Hepatocyte (in vitro differentiated cells): ENCODE data around the gene PMEPA1. TPM values are rescaled to one million over a fixed set of nuclear protein-coding genes. Genes with fewer than 3 reads are reported as not detected.

ENCODE experiments used
- DNase-seq: peaks from one replicate; pipeline ENCODE4 v3.0.0-alpha.2; 2016; ENCODE audit warnings: low spot score
- H2AFZ ChIP-seq: fragments of 200-600 bp; sonication (generic); 2 replicates; pipeline ENCODE4 v1.6.0; 2016; ENCODE audit warnings: antibody characterized with exemption, mild to moderate bottlenecking
- H3K27ac ChIP-seq: fragments of 200-600 bp; sonication (generic); 2 replicates; pipeline ENCODE4 v1.5.1; 2016; ENCODE audit warnings: mild to moderate bottlenecking
- H3K27me3 ChIP-seq: fragments of 200-600 bp; sonication (generic); 2 replicates; pipeline ENCODE4 v1.6.1; 2016
- H3K36me3 ChIP-seq: fragments of 200-600 bp; sonication (generic); replicated peaks from 2 replicates; pipeline ENCODE4 v1.5.1; 2016; ENCODE audit warnings: low read depth; ENCODE audit not compliant: insufficient read depth
- H3K4me1 ChIP-seq: fragments of 200-600 bp; sonication (generic); 2 replicates; pipeline ENCODE4 v1.5.1; 2016; ENCODE audit warnings: mild to moderate bottlenecking, moderate library complexity; ENCODE audit not compliant: insufficient read depth
- H3K4me2 ChIP-seq: fragments of 200-600 bp; sonication (generic); 2 replicates; pipeline ENCODE4 v1.6.0; 2016
- H3K4me3 ChIP-seq: fragments of 200-600 bp; sonication (generic); 2 replicates; pipeline ENCODE4 v1.5.1; 2016; ENCODE audit warnings: mild to moderate bottlenecking
- H3K79me2 ChIP-seq: fragments of 200-600 bp; sonication (generic); 2 replicates; pipeline ENCODE4 v1.6.0; 2017; ENCODE audit warnings: mild to moderate bottlenecking
- H3K9me2 ChIP-seq: fragments of 200-600 bp; sonication (generic); replicated peaks from 2 replicates; pipeline ENCODE4 v1.6.0; 2017; ENCODE audit warnings: mild to moderate bottlenecking; ENCODE audit not compliant: insufficient read depth
- H3K9me3 ChIP-seq: fragments of 200-600 bp; sonication (generic); 2 replicates; pipeline ENCODE4 v1.5.1; 2016; ENCODE audit warnings: low read depth, mild to moderate bottlenecking
- H4K20me1 ChIP-seq: fragments of 200-600 bp; sonication (generic); 2 replicates; pipeline ENCODE4 v1.6.0; 2016; ENCODE audit warnings: mild to moderate bottlenecking; ENCODE audit not compliant: insufficient read depth, poor library complexity, severe bottlenecking
- CTCF ChIP-seq: fragments of 200-600 bp; sonication (generic); IDR thresholded peaks from 2 replicates; pipeline ENCODE4 v1.5.1; 2016; ENCODE audit warnings: antibody characterized with exemption, mild to moderate bottlenecking; ENCODE audit not compliant: poor library complexity
- EZH2 ChIP-seq: fragments of 200-600 bp; sonication (generic); IDR thresholded peaks from 2 replicates; pipeline ENCODE4 v1.6.1; 2016; ENCODE audit warnings: antibody characterized with exemption, mild to moderate bottlenecking, borderline replicate concordance
- EZH2phosphoT487 ChIP-seq: fragments of 200-600 bp; sonication (generic); IDR thresholded peaks from one replicate; pipeline ENCODE4 v1.6.1; 2018; ENCODE audit warnings: antibody characterized with exemption, mild to moderate bottlenecking, low read depth, moderate library complexity; ENCODE audit not compliant: unreplicated experiment, severe bottlenecking
- WGBS: methylation state at CpG from one replicate; pipeline ENCODE4 v1.1.6; 2016; ENCODE audit warnings: low lambda C conversion rate; ENCODE audit errors: missing lambda C conversion rate; 5-methylcytosine and 5-hydroxymethylcytosine counted together
- polyA plus RNA-seq: library from polyadenylated mRNA; unstranded; fragments of >200 nt; fragmentation: Nextera tagmentation; extraction: Ambion mirVana; gene quantifications from 2 replicates; pipeline ENCODE4 v1.2.1, GENCODE V29; 2016
- total RNA-seq: library from RNA; depleted of rRNA; stranded (reverse); fragments of >200 nt; gene quantifications from 2 replicates; pipeline ENCODE4 v1.2.3, GENCODE V29; 2014

The PMEPA1 gene
- total and polyA plus RNA-seq, 2 experiments from 2014 or later = 6.8 to 40.3 TPM

GRCh38 chr20:57660181-57660921, 49.5 kb downstream of the PMEPA1 start:
- no peaks in the 10 kb centered on the region for H3K4me1 ChIP-seq
- no peaks in the 10 kb centered on the region for H3K27me3 ChIP-seq
- no peak overlapping the region for H2AFZ ChIP-seq
- no peaks in the 10 kb centered on the region for H3K9me2 ChIP-seq
- H3K27ac ChIP-seq = no peak overlapping the region
- no peaks in the 10 kb centered on the region for H3K9me3 ChIP-seq
- WGBS = 93% methylated on average over 13 of the region's 13 CpGs
- no peaks in the 10 kb centered on the region for H3K36me3 ChIP-seq
- peaks cover 5% of the 10 kb centered on the region for H3K79me2 ChIP-seq
- peaks cover 14% of the 10 kb centered on the region for H4K20me1 ChIP-seq
- TF ChIP-seq EZH2 (no peak), EZH2phosphoT487 (no peak), CTCF (no peak)
- no peak overlapping the region for H3K4me2 ChIP-seq
- no peak overlapping the region for H3K4me3 ChIP-seq
- DNase-seq = no peak

- no peak overlapping the region for H3K4me2 ChIP-seq
- H3K27ac ChIP-seq = no peak overlapping the region
- no peak for DNase-seq
- no peak overlapping the region for H2AFZ ChIP-seq
- H3K36me3 ChIP-seq = no peaks in the 10 kb centered on the region
- no peaks in the 10 kb centered on the region for H3K9me2 ChIP-seq
- WGBS = 90% methylated on average over 24 of the region's 24 CpGs
- peaks cover 8% of the 10 kb centered on the region for H4K20me1 ChIP-seq
- no peaks in the 10 kb centered on the region for H3K4me1 ChIP-seq
- no peaks in the 10 kb centered on the region for H3K9me3 ChIP-seq
- TF ChIP-seq EZH2phosphoT487 (no peak), CTCF (no peak), EZH2 (no peak)
- no peak overlapping the region for H3K4me3 ChIP-seq
- peaks cover under 1% of the 10 kb centered on the region for H3K79me2 ChIP-seq
- no peaks in the 10 kb centered on the region for H3K27me3 ChIP-seq
Measured at GRCh38 chr20:57659517-57660180, 50.2 kb downstream of the PMEPA1 start.

GRCh38 chr20:57658833-57659516, 50.8 kb downstream of the PMEPA1 start:
- no peak overlapping the region for H3K4me3 ChIP-seq
- H3K4me2 ChIP-seq = no peak overlapping the region
- no peak overlapping the region for H2AFZ ChIP-seq
- H3K36me3 ChIP-seq = no peaks in the 10 kb centered on the region
- no peak for TF ChIP-seq EZH2phosphoT487
- no peak for TF ChIP-seq CTCF
- no peak for TF ChIP-seq EZH2
- H3K27ac ChIP-seq = no peak overlapping the region
- 90% methylated on average over 25 of the region's 25 CpGs for WGBS
- no peaks in the 10 kb centered on the region for H3K4me1 ChIP-seq
- DNase-seq = no peak
- no peaks in the 10 kb centered on the region for H3K9me3 ChIP-seq
- no peaks in the 10 kb centered on the region for H3K79me2 ChIP-seq
- H3K27me3 ChIP-seq = no peaks in the 10 kb centered on the region
- no peaks in the 10 kb centered on the region for H3K9me2 ChIP-seq
- H4K20me1 ChIP-seq = peaks cover 5% of the 10 kb centered on the region
